SU-DHL-6 (cell line): ENCODE data around the gene DIP2C.
"Not testable (repeated sequence)": the region's sequence is repeated elsewhere in the genome, so short reads cannot be mapped to it uniquely, and the experiment has no call there.

Source experiments
- H2AFZ ChIP-seq: fragments of 200-600 bp; sonication (generic); 2 replicates; pipeline ENCODE4 v1.6.1; 2014; ENCODE audit warnings: low read depth, mild to moderate bottlenecking, moderate library complexity, mixed read lengths, antibody characterized with exemption, low read length; ENCODE audit not compliant: severe bottlenecking
- H3F3A ChIP-seq: fragments of 200-600 bp; shearing (Covaris generic); 2 replicates; pipeline ENCODE4 v1.6.0; 2016; ENCODE audit warnings: antibody characterized with exemption, mild to moderate bottlenecking; ENCODE audit not compliant: insufficient read depth
- H3K27ac ChIP-seq: fragments of 200-600 bp; sonication (generic); 2 replicates; pipeline ENCODE4 v1.5.1; 2016; ENCODE audit warnings: low read depth, mild to moderate bottlenecking, low read length, moderate library complexity, mixed read lengths
- H3K27me3 ChIP-seq: fragments of 200-600 bp; sonication (generic), shearing (Covaris generic); 2 replicates; pipeline ENCODE4 v1.6.0; 2014; ENCODE audit warnings: mild to moderate bottlenecking, low read length
- H3K36me3 ChIP-seq: fragments of 200-600 bp; sonication (generic); 2 replicates; pipeline ENCODE4 v1.6.1; 2014; ENCODE audit warnings: mild to moderate bottlenecking, low read length, mixed read lengths
- H3K4me2 ChIP-seq: fragments of 300-600, 200-600 bp; shearing (Covaris generic), sonication (generic); 2 replicates; pipeline ENCODE4 v1.6.0; 2014; ENCODE audit warnings: low read length, low read depth, mild to moderate bottlenecking; ENCODE audit not compliant: poor library complexity, severe bottlenecking
- H3K4me3 ChIP-seq: fragments of 200-600 bp; sonication (generic); 2 replicates; pipeline ENCODE4 v1.5.1; 2014; ENCODE audit warnings: antibody characterized with exemption, low read length, mild to moderate bottlenecking, mixed read lengths; ENCODE audit not compliant: insufficient read depth, poor library complexity, severe bottlenecking
- H3K79me2 ChIP-seq: fragments of 200-600 bp; sonication (generic); 2 replicates; pipeline ENCODE4 v1.6.1; 2014; ENCODE audit warnings: mild to moderate bottlenecking, low read length, moderate library complexity; ENCODE audit not compliant: insufficient read depth
- H3K9ac ChIP-seq: fragments of 200-600 bp; sonication (generic); 2 replicates; pipeline ENCODE4 v1.7.0; 2014; ENCODE audit warnings: mild to moderate bottlenecking, low read length
- H3K9me2 ChIP-seq: fragments of 200-600 bp; sonication (generic); replicated peaks from 2 replicates; pipeline ENCODE4 v1.6.1; 2014; ENCODE audit warnings: low read length; ENCODE audit not compliant: insufficient read depth
- H3K9me3 ChIP-seq: fragments of 200-600 bp; sonication (generic); 2 replicates; pipeline ENCODE4 v1.6.1; 2014; ENCODE audit warnings: low read length, mixed read lengths; ENCODE audit not compliant: insufficient read depth
- H4K20me1 ChIP-seq: fragments of 200-600 bp; sonication (generic); 2 replicates; pipeline ENCODE4 v1.6.1; 2014; ENCODE audit warnings: low read depth, mild to moderate bottlenecking, antibody characterized with exemption, low read length, moderate library complexity, mixed read lengths
- CTCF ChIP-seq: fragments of 200-600 bp; sonication (generic); IDR thresholded peaks from one replicate; pipeline ENCODE4 v1.5.1; 2017; ENCODE audit warnings: antibody characterized with exemption, mild to moderate bottlenecking, low read length, moderate library complexity; ENCODE audit not compliant: insufficient read depth, poor library complexity, severe bottlenecking
- EZH2phosphoT487 ChIP-seq: fragments of 200-600 bp; sonication (generic), shearing (Covaris generic); conservative IDR thresholded peaks from 2 replicates; pipeline ENCODE4 v1.6.1; 2018; ENCODE audit warnings: mild to moderate bottlenecking, antibody characterized with exemption, low read length, moderate library complexity, mixed read lengths

DIP2C gene

GRCh38 chr10:612696-613095 is 76.8 kb downstream of the DIP2C start:
- no peak overlapping the region for H3K9ac ChIP-seq
- no peaks in the 10 kb centered on the region for H3K27me3 ChIP-seq
- no peaks in the 10 kb centered on the region for H3K9me3 ChIP-seq
- no peaks in the 10 kb centered on the region for H4K20me1 ChIP-seq
- H3K4me3 ChIP-seq = no peak overlapping the region
- H2AFZ ChIP-seq = no peak overlapping the region
- no peaks in the 10 kb centered on the region for H3K36me3 ChIP-seq
- no peaks in the 10 kb centered on the region for H3K79me2 ChIP-seq
- H3F3A ChIP-seq = peaks cover 5% of the 10 kb centered on the region; the same call in 1 of the 2 replicates
- TF ChIP-seq CTCF (no peak), EZH2phosphoT487 (no peak)
- H3K27ac ChIP-seq = no peak overlapping the region
- H3K9me2 ChIP-seq = no peaks in the 10 kb centered on the region
- H3K4me2 ChIP-seq = no peak overlapping the region

GRCh38 chr10:610642-611305 is 78.7 kb downstream of the DIP2C start:
- H3K27me3 ChIP-seq, H3K9me3 ChIP-seq, H4K20me1 ChIP-seq, H3K9ac ChIP-seq, H3F3A ChIP-seq, H3K27ac ChIP-seq, H2AFZ ChIP-seq, H3K4me2 ChIP-seq, H3K9me2 ChIP-seq, H3K79me2 ChIP-seq, H3K4me3 ChIP-seq, H3K36me3 ChIP-seq: not testable (repeated sequence)

GRCh38 chr10:609868-610545 is 79.5 kb downstream of the DIP2C start:
- Histone ChIP-seq H3K36me3 (no peaks in the 10 kb centered on the region), H3K9me2 (no peaks in the 10 kb centered on the region), H3K9me3 (no peaks in the 10 kb centered on the region), H3K27ac (no peak overlapping the region), H3K4me2 (no peak overlapping the region), H3K79me2 (no peaks in the 10 kb centered on the region), H3F3A (peaks cover 5% of the 10 kb centered on the region; the same call in 1 of the 2 replicates), H2AFZ (no peak overlapping the region), H3K9ac (no peak overlapping the region), H3K27me3 (no peaks in the 10 kb centered on the region), H4K20me1 (no peaks in the 10 kb centered on the region), H3K4me3 (no peak overlapping the region)
- TF ChIP-seq CTCF (no peak), EZH2phosphoT487 (no peak)

GRCh38 chr10:609262-609658 is 80.2 kb downstream of the DIP2C start:
- Histone ChIP-seq H3K36me3 (no peaks in the 10 kb centered on the region), H4K20me1 (no peaks in the 10 kb centered on the region), H2AFZ (no peak overlapping the region), H3K27ac (no peak overlapping the region), H3K79me2 (no peaks in the 10 kb centered on the region), H3K9me3 (no peaks in the 10 kb centered on the region), H3F3A (peaks cover 5% of the 10 kb centered on the region; the same call in 1 of the 2 replicates), H3K27me3 (no peaks in the 10 kb centered on the region), H3K4me2 (no peak overlapping the region), H3K9ac (no peak overlapping the region), H3K4me3 (no peak overlapping the region), H3K9me2 (no peaks in the 10 kb centered on the region)
- TF ChIP-seq CTCF (no peak), EZH2phosphoT487 (no peak)
